GM12892 (cell line): ENCODE measurements around the gene TMPRSS13.

Experiments
- POLR2A ChIP-seq: IDR thresholded peaks from 2 replicates; pipeline ENCODE4 v1.6.1; 2011; ENCODE audit warnings: low read depth, low read length, control low read depth
- POLR2AphosphoS5 ChIP-seq: IDR thresholded peaks from 2 replicates; pipeline ENCODE4 v1.6.1; 2011; ENCODE audit warnings: low read depth, low read length, control low read depth
- TAF1 ChIP-seq: IDR thresholded peaks from 2 replicates; pipeline ENCODE4 v1.6.1; 2011; ENCODE audit warnings: low read depth, mild to moderate bottlenecking, control low read depth, low read length, borderline replicate concordance

GRCh38 chr11:117851852-117852251, 77.3 kb downstream of the TMPRSS13 start:
- TF ChIP-seq POLR2A (no peak), POLR2AphosphoS5 (no peak), TAF1 (no peak)
